Thymus (tissue), 11 donors: ENCODE results near the gene AMN1. TPM values are rescaled to one million over a fixed set of nuclear protein-coding genes. Genes with fewer than 3 reads are reported as not detected.
A peak's percentile ranks its signal among the peaks of the same experiment; 100 is the strongest.
"Not testable (repeated sequence)": the region's sequence is repeated elsewhere in the genome, so short reads cannot be mapped to it uniquely, and the experiment has no call there.

Experiments used
- DNase-seq, 9 donors: peaks; one replicate each; pipeline ENCODE4 v3.0.0-alpha.2; 2013; ENCODE audit warnings: low spot score in 9 of 9, low read depth in 6 of 9, missing footprints in 1 of 9
- H3K27ac ChIP-seq, 2 donors: one replicate each; pipeline ENCODE4 v1.5.1; 2013; ENCODE audit warnings: control low read depth in 1 of 2, low read depth in 1 of 2, low read length in 1 of 2, mild to moderate bottlenecking in 1 of 2, moderate library complexity in 1 of 2
- H3K27me3 ChIP-seq, 2 donors: one replicate each; pipeline ENCODE4 v1.5.1; 2013; ENCODE audit warnings: low read length in 1 of 2; ENCODE audit not compliant: control insufficient read depth in 2 of 2, insufficient read depth in 1 of 2
- H3K36me3 ChIP-seq, 2 donors: one replicate each; pipeline ENCODE4 v1.5.1; 2013; ENCODE audit warnings: low read length in 1 of 2, mild to moderate bottlenecking in 1 of 2, moderate library complexity in 1 of 2; ENCODE audit not compliant: control insufficient read depth in 2 of 2, insufficient read depth in 2 of 2
- H3K4me1 ChIP-seq, 2 donors: one replicate each; pipeline ENCODE4 v1.5.1; 2013; ENCODE audit warnings: low read length in 2 of 2; ENCODE audit not compliant: control insufficient read depth in 2 of 2, insufficient read depth in 2 of 2
- H3K4me3 ChIP-seq, 2 donors: one replicate each; pipeline ENCODE4 v1.5.1; 2013; ENCODE audit warnings: low read length in 2 of 2, control low read depth in 1 of 2, mild to moderate bottlenecking in 1 of 2
- H3K9me3 ChIP-seq, 2 donors: one replicate each; pipeline ENCODE4 v1.5.1; 2013; ENCODE audit warnings: low read length in 1 of 2, mild to moderate bottlenecking in 1 of 2; ENCODE audit not compliant: control insufficient read depth in 2 of 2, insufficient read depth in 1 of 2
- WGBS: extraction: QIAGEN DNeasy Blood & Tissue Kit; methylation state at CpG from one replicate; pipeline ENCODE4 v1.1.7; 2013; 5-methylcytosine and 5-hydroxymethylcytosine counted together
- polyA plus RNA-seq: library from polyadenylated mRNA; stranded (reverse); fragments of 200-250 nt; gene quantifications from one replicate; pipeline ENCODE4 v1.2.3, GENCODE V29; 2013
- total RNA-seq: library from RNA; stranded (reverse); fragments of 120-200 nt; gene quantifications from one replicate; pipeline ENCODE4 v1.2.4, GENCODE V29; 2013
- donor health status: healthy.

AMN1 gene
- total and polyA plus RNA-seq, 2 donors = 23.5 to 24.4 TPM

GRCh38 chr12:31682136-31682962, 46.5 kb downstream of the AMN1 start:
- WGBS = 90% methylated on average over 10 of the region's 10 CpGs
- Histone ChIP-seq H3K9me3 (peaks cover 1 to 29% of the 10 kb centered on the region in 2 donors), H3K36me3 (peaks cover 22 to 24% of the 10 kb centered on the region in 2 donors), H3K4me3 (no peak overlapping the region), H3K4me1 (peaks cover 0 to 2% of the 10 kb centered on the region in 2 donors), H3K27ac (no peak overlapping the region), H3K27me3 (no peaks in the 10 kb centered on the region)
- DNase-seq = peak; percentile 49 to 91 (median 72)

DNA sequence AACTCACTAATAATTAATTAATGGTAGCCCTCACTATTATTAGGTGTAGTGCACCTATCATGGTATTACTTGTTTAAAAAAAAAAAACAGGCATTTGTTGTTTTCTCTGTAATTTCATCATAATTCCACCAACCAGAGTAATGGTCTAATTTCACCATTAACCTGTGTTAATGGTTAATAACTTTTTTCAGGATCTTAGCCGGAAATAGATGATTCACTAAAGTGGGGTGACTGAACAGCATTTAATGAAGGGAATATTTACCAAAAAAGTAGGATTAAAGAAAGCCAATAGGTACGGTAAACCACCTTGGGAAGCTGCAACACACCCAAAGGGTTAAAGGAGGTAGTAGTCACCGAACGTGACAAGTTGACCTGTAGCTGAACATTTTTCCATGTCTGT, 56.3 kb downstream of the AMN1 start:
- Histone ChIP-seq H3K4me1 (no peaks in the 10 kb centered on the region), H3K36me3 (peaks cover 0 to 8% of the 10 kb centered on the region in 2 donors), H3K27me3 (no peaks in the 10 kb centered on the region), H3K9me3 (peaks cover 0 to 10% of the 10 kb centered on the region in 2 donors), H3K27ac (no peak overlapping the region), H3K4me3 (no peak overlapping the region)
- 98% methylated on average over 4 of the region's 4 CpGs for WGBS
- no peak for DNase-seq

GRCh38 chr12:31669582-31669981, 59.2 kb downstream of the AMN1 start:
- H3K4me1 ChIP-seq, H3K36me3 ChIP-seq, H3K27ac ChIP-seq, DNase-seq, H3K4me3 ChIP-seq, H3K27me3 ChIP-seq: not testable (repeated sequence)
- WGBS = 100% methylated on average over 2 of the region's 2 CpGs
- H3K9me3 ChIP-seq = peaks cover 0 to 15% of the 10 kb centered on the region in 2 donors

- Histone ChIP-seq H3K27ac (no peak overlapping the region), H3K4me1 (no peaks in the 10 kb centered on the region), H3K36me3 (peaks cover 0 to 8% of the 10 kb centered on the region in 2 donors)
These were observed 59.8 kb downstream of the AMN1 start for GRCh38 chr12:31669020-31669419.

DNA sequence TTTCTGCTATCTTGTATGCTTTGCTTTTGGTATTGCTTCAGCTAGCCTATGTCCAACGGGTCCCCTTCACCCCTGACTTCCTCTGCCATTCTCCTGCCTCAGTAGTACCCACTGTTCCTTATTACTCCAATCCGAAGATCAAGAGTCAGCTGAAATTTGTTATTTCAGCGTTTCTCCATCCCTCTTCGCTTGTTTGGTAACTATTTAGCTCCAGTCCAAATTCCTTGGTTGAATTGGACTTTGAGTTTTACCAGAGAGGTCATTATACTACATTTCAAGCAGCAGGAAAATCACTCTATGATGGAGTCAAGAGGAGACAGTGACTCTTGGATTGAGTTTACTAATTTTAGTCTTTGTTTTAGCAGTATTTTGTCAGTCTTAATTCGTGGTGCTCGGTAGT, 64.8 kb downstream of the AMN1 start:
- Histone ChIP-seq H3K4me1 (peaks cover 0 to 4% of the 10 kb centered on the region in 2 donors), H3K36me3 (no peaks in the 10 kb centered on the region), H3K4me3 (no peak overlapping the region), H3K9me3 (peaks cover 0 to 12% of the 10 kb centered on the region in 2 donors), H3K27ac (no peak overlapping the region), H3K27me3 (no peaks in the 10 kb centered on the region)
- no peak for DNase-seq
- 93% methylated on average over 6 of the region's 6 CpGs for WGBS

More at GRCh38 chr12:31669020-31669419, 59.8 kb downstream of the AMN1 start:
- peaks cover 0 to 15% of the 10 kb centered on the region in 2 donors for H3K9me3 ChIP-seq
- DNase-seq = no peak
- H3K27me3 ChIP-seq = no peaks in the 10 kb centered on the region
- H3K4me3 ChIP-seq = no peak overlapping the region

DNA sequence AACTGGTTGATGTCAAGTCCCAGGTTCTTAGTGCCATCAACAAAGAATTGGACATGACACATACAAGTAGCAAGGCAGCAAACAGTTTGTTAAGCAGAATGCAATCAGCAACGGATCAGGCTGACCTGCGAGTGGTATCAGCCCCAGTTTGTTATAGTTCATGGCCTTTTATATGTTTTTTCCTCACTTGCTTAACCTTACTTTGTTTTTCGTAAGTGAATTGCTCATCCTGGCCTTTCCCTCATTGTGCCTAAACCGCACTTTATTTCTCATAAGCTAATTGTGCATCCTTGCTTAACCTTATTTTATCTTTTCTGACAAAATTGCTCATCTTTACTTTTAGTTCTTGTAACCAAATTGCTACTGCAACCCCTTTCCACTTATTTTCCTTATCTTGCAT, 65.2 kb downstream of the AMN1 start:
- DNase-seq = no peak
- Histone ChIP-seq H3K27me3 (no peaks in the 10 kb centered on the region), H3K4me3 (no peak overlapping the region), H3K9me3 (peaks cover 0 to 12% of the 10 kb centered on the region in 2 donors), H3K36me3 (no peaks in the 10 kb centered on the region), H3K4me1 (peaks cover 1 to 6% of the 10 kb centered on the region in 2 donors), H3K27ac (no peak overlapping the region)
- WGBS = 86% methylated on average over 4 of the region's 4 CpGs

DNA sequence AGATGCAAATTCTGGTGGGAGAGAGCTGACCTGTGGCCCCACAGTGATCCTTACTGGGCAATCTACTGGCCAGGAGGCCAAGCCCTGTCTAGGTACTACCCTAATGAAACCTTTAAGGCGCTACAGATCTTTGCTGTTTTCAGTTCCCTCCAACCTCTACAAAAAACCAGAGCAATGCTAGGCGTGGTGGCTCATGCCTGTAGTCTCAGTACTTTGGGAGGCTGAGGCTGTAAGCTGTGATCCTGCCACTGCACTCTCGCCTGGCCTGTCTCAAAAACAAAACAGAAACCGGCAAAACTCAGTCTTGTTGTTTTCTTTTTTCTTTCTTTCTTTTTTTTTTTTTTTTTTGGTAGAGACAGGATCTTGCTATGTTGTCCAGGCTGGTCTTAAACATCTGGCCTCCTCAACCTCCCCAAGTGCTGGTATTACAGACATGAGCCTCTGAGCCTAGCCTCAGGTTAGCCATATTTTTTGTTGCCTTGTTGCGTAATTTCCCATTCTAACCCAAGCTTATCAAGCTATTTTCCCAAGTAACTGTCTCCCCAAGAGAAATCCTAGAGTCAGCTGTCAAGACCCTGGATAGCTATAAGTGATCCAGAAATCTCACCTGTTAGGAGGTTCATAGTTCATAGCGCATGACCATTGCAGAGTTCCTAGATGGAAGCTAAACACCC, 66.5 kb downstream of the AMN1 start:
- WGBS = 96% methylated on average over 6 of the region's 6 CpGs
- peaks cover 0 to 9% of the 10 kb centered on the region in 2 donors for H3K9me3 ChIP-seq

DNA sequence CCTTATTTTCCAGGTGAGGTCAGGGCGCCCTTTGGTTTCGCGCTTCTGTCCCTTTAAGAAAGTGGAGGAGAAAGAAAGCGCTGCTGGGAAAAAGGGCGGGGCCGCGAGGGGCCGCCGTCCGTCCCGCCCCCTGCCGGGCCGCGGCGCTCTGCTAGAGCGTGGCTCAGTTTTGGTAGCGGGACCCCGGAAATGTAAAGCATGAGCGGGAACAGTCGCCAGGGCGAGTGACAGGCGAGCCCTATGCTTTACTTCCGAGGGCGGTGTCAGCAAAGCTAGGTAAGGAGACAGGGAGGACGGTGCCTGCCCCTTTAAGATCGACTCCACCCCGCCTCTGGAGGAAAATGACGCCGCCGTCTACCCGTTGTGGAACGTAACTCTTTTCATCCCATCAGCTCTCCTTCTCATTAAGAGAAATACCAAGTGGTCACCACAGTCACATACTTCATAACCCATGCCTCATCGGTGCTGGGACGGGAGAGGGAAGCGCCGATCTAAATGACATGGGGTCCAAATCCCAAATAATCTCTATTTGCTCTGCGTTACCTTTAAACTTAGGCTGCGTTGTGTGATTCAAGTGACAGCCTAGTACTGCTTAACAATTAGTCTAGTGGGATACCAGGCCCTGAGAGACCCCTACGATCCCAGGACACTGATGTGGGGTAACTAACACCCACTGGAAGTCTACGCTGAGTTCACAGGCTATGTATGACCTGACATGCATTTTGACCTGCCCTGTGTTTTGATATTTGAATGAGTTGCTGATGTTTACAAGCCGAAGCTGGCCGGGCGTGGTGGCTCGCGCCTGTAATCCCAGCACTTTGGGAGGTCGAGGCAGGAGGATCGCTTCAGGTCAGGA, 69.5 kb downstream of the AMN1 start, which contains the start of gene ETFBKMT:
Gene ETFBKMT (plus strand): TSS at position 602 of the 856 bp plus-strand sequence. CDS start 2,266 bp downstream, outside the sequence.
- 7% methylated on average over 47 of the region's 47 CpGs for whole genome bisulfite sequencing
- peak within 1 kb of the TSS; percentile 70 to 87 for H3K4me3 ChIP-seq
- H3K36me3 ChIP-seq = no peaks in the 10 kb centered on the region
- H3K4me1 ChIP-seq = peaks cover 4 to 9% of the 10 kb centered on the region in 2 donors
- peak; percentile 86 to 98 (median 92) for DNase-seq
- H3K27me3 ChIP-seq = no peaks in the 10 kb centered on the region
- peaks cover 0 to 5% of the 10 kb centered on the region in 2 donors for H3K9me3 ChIP-seq
- peak within 1 kb of the TSS; percentile 93 to 99 for H3K27ac ChIP-seq

More for the DNA sequence above, 66.5 kb downstream of the AMN1 start:
- Histone ChIP-seq H3K27ac (no peak overlapping the region), H3K27me3 (no peaks in the 10 kb centered on the region), H3K4me1 (peaks cover 4 to 9% of the 10 kb centered on the region in 2 donors), H3K4me3 (no peak overlapping the region), H3K36me3 (no peaks in the 10 kb centered on the region)
- no peak for DNase-seq
